ENCODE data around the gene HBS1L. TPM values are rescaled to one million over a fixed set of nuclear protein-coding genes. Genes with fewer than 3 reads are reported as not detected.

HBS1L gene
- total and polyA plus RNA-seq, 10 of the 15 experiments (the other 5 are each of a cell fraction or from before 2014, with no cell fraction given) = 58.7 to 142 (median 78.8) TPM

- RAD21 ChIA-PET (ENCODE audit: unreplicated experiment) = interaction anchor here (0.9 kb wide), 2 partner anchors 36 to 41 kb away, joined by 3 read pairs; partner anchors contain the start of gene HBS1L
- POLR2A ChIA-PET = interaction anchor here (5.1 kb wide), 1 partner anchor 11 kb away, joined by 28 read pairs; no protein-coding TSS in a partner anchor
- Histone ChIP-seq H3K27ac (ENCODE audit: control insufficient read depth, insufficient read depth) (no peak overlapping the region), H3K4me3 (no peak overlapping the region), H3K27me3 (replicated peaks in 1 of 2; ENCODE audit: control insufficient read depth in 2 of 2, insufficient read depth in 2 of 2, low read length in 1 of 2) (no peaks in the 10 kb centered on the region; a peak in 1 of 4 replicates), H2AFZ (ENCODE audit: control insufficient read depth, low read depth, low read length) (no peak overlapping the region), H3K4me1 (ENCODE audit: control insufficient read depth, insufficient read depth, low read length) (peaks cover 38% of the 10 kb centered on the region), H3K9me3 (replicated peaks; ENCODE audit: control insufficient read depth, insufficient read depth, low read length) (no peaks in the 10 kb centered on the region), H3K4me2 (ENCODE audit: control insufficient read depth, insufficient read depth) (no peak overlapping the region), H3K79me2 (ENCODE audit: control insufficient read depth, insufficient read depth, low read length) (no peaks in the 10 kb centered on the region), H4K20me1 (ENCODE audit: control insufficient read depth, insufficient read depth) (no peaks in the 10 kb centered on the region), H3K9ac (ENCODE audit: control insufficient read depth, insufficient read depth, low read length) (no peak overlapping the region), H3K36me3 (ENCODE audit: control insufficient read depth in 2 of 2, insufficient read depth in 2 of 2, low read length in 1 of 2) (no peaks in the 10 kb centered on the region)
- ATAC-seq (no peak), DNase-seq (ENCODE audit: low read depth, low spot score) (no peak), FAIRE-seq (no peak)
- BruUV-seq (replicated peaks) = no TSS peak
- intact Hi-C loops (cut with micrococcal nuclease; ENCODE audit: unreplicated experiment) = no loop called here
- SMC1A ChIA-PET (ENCODE audit: uncharacterized antibody, unreplicated experiment) = interaction anchor here (1.2 to 8.1 kb wide), 5 partner anchors 11 to 53 kb away, joined by 3 to 56 read pairs (median 14); no protein-coding TSS in a partner anchor
- CTCF ChIA-PET = interaction anchor here (1.0 to 8.1 kb wide), 3 partner anchors 12 to 88 kb away, joined by 3 to 73 read pairs (median 3); no protein-coding TSS in a partner anchor
- WGBS (ENCODE audit: insufficient coverage, insufficient replicate concordance, low lambda C conversion rate, missing lambda C conversion rate) = 96% methylated on average over 2 of the region's 2 CpGs
- in situ Hi-C loops (cut with MboI) = no loop called here
- TF ChIP-seq, protein P1, sequence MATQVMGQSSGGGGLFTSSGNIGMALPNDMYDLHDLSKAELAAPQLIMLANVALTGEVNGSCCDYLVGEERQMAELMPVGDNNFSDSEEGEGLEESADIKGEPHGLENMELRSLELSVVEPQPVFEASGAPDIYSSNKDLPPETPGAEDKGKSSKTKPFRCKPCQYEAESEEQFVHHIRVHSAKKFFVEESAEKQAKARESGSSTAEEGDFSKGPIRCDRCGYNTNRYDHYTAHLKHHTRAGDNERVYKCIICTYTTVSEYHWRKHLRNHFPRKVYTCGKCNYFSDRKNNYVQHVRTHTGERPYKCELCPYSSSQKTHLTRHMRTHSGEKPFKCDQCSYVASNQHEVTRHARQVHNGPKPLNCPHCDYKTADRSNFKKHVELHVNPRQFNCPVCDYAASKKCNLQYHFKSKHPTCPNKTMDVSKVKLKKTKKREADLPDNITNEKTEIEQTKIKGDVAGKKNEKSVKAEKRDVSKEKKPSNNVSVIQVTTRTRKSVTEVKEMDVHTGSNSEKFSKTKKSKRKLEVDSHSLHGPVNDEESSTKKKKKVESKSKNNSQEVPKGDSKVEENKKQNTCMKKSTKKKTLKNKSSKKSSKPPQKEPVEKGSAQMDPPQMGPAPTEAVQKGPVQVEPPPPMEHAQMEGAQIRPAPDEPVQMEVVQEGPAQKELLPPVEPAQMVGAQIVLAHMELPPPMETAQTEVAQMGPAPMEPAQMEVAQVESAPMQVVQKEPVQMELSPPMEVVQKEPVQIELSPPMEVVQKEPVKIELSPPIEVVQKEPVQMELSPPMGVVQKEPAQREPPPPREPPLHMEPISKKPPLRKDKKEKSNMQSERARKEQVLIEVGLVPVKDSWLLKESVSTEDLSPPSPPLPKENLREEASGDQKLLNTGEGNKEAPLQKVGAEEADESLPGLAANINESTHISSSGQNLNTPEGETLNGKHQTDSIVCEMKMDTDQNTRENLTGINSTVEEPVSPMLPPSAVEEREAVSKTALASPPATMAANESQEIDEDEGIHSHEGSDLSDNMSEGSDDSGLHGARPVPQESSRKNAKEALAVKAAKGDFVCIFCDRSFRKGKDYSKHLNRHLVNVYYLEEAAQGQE (IDR thresholded peaks at IDR 0.05; ENCODE audit: low read depth, low read length) = no peak
- no peak for TF ChIP-seq ETV6 (conservative IDR thresholded peaks at IDR 0.05 in 1 of 2, IDR thresholded peaks at IDR 0.05 in 1 of 2; ENCODE audit: borderline replicate concordance in 1 of 2, low read depth in 1 of 2)
- TF ChIP-seq, protein P2, sequence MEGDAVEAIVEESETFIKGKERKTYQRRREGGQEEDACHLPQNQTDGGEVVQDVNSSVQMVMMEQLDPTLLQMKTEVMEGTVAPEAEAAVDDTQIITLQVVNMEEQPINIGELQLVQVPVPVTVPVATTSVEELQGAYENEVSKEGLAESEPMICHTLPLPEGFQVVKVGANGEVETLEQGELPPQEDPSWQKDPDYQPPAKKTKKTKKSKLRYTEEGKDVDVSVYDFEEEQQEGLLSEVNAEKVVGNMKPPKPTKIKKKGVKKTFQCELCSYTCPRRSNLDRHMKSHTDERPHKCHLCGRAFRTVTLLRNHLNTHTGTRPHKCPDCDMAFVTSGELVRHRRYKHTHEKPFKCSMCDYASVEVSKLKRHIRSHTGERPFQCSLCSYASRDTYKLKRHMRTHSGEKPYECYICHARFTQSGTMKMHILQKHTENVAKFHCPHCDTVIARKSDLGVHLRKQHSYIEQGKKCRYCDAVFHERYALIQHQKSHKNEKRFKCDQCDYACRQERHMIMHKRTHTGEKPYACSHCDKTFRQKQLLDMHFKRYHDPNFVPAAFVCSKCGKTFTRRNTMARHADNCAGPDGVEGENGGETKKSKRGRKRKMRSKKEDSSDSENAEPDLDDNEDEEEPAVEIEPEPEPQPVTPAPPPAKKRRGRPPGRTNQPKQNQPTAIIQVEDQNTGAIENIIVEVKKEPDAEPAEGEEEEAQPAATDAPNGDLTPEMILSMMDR (IDR thresholded peaks at IDR 0.05 in 2 of 3, conservative IDR thresholded peaks at IDR 0.05 in 1 of 3; ENCODE audit: control insufficient read depth in 2 of 3, extremely low read depth in 1 of 3, insufficient read depth in 1 of 3, low read depth in 3 of 3, low read length in 3 of 3) = no peak
- no peak for TF ChIP-seq RB1 (IDR thresholded peaks at IDR 0.05; ENCODE audit: borderline replicate concordance)
- no peak for TF ChIP-seq PBX3 (IDR thresholded peaks at IDR 0.05; ENCODE audit: insufficient replicate concordance, low read depth, low read length)
- no peak for TF ChIP-seq NFYA (IDR thresholded peaks at IDR 0.05; ENCODE audit: borderline replicate concordance, low read depth, low read length)
- no peak for TF ChIP-seq KLF5 (IDR thresholded peaks at IDR 0.05; ENCODE audit: partially characterized antibody)
- TF ChIP-seq, protein P3, sequence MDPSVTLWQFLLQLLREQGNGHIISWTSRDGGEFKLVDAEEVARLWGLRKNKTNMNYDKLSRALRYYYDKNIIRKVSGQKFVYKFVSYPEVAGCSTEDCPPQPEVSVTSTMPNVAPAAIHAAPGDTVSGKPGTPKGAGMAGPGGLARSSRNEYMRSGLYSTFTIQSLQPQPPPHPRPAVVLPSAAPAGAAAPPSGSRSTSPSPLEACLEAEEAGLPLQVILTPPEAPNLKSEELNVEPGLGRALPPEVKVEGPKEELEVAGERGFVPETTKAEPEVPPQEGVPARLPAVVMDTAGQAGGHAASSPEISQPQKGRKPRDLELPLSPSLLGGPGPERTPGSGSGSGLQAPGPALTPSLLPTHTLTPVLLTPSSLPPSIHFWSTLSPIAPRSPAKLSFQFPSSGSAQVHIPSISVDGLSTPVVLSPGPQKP (IDR thresholded peaks at IDR 0.05; ENCODE audit: low read depth, low read length) = no peak
- TF ChIP-seq, protein P4, sequence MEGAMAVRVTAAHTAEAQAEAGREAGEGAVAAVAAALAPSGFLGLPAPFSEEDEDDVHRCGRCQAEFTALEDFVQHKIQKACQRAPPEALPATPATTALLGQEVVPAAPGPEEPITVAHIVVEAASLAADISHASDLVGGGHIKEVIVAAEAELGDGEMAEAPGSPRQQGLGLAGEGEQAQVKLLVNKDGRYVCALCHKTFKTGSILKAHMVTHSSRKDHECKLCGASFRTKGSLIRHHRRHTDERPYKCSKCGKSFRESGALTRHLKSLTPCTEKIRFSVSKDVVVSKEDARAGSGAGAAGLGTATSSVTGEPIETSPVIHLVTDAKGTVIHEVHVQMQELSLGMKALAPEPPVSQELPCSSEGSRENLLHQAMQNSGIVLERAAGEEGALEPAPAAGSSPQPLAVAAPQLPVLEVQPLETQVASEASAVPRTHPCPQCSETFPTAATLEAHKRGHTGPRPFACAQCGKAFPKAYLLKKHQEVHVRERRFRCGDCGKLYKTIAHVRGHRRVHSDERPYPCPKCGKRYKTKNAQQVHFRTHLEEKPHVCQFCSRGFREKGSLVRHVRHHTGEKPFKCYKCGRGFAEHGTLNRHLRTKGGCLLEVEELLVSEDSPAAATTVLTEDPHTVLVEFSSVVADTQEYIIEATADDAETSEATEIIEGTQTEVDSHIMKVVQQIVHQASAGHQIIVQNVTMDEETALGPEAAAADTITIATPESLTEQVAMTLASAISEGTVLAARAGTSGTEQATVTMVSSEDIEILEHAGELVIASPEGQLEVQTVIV (IDR thresholded peaks at IDR 0.05; ENCODE audit: borderline replicate concordance, partially characterized antibody) = no peak
- no peak for TF ChIP-seq FOXM1 (IDR thresholded peaks at IDR 0.05; ENCODE audit: low read depth, low read length)
- no peak for TF ChIP-seq STAT3 (IDR thresholded peaks at IDR 0.05; ENCODE audit: low read depth, low read length)
Observed at GRCh38 chr6:135090819-135091218, 36.2 kb upstream of the HBS1L start.

Data from GM12878 (cell line).